GM12872 (cell line): Measurements from ENCODE around the gene C11orf21.

ENCODE experiments used
- TF ChIP-seq, protein P1 (sequence below): IDR thresholded peaks from 3 replicates; pipeline ENCODE4 v1.5.1; 2011; ENCODE audit warnings: low read depth, mild to moderate bottlenecking, low read length, moderate library complexity; ENCODE audit not compliant: insufficient read depth

C11orf21 gene

DNA sequence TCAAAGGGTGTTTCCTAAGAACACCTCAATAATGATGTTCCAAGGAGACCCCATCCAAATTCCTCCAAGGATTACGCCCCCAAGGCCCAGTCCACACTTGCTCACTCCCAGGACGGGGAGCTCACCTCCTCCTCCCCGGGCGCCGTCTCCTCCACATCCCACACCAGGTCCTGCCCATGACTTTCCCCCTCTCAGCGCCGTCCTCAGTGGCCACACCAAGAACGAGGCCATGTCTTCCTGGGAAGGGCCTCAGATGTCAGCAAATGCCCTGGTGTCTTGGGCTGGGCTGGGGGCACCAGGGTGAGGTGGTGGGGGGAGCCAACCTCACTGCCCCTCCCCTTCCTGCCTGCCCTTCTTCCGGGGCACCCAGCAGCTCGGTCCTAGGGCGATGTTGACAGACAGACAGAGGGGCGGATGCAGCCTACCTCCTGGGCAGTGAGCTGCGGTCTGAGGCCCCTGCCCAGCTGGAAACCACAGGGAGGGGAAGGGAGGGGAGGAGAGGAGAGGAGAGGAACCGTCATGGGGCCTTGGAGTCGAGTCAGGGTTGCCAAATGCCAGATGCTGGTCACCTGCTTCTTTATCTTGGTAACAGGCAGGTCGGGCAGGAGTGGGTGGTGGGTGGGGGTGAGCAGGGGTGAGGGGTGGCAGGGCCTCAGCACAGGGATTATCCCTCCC is at the start of gene C11orf21, which contains the start of gene TSPAN32:
C11orf21 (minus strand) TSS at position 288 of the 675 bp plus-strand sequence; CDS start at position 178, 110 bp downstream.
TSPAN32 (plus strand) TSS at position 383 of the 675 bp plus-strand sequence; CDS start at position 520, 137 bp downstream.
- TF ChIP-seq, protein P1, sequence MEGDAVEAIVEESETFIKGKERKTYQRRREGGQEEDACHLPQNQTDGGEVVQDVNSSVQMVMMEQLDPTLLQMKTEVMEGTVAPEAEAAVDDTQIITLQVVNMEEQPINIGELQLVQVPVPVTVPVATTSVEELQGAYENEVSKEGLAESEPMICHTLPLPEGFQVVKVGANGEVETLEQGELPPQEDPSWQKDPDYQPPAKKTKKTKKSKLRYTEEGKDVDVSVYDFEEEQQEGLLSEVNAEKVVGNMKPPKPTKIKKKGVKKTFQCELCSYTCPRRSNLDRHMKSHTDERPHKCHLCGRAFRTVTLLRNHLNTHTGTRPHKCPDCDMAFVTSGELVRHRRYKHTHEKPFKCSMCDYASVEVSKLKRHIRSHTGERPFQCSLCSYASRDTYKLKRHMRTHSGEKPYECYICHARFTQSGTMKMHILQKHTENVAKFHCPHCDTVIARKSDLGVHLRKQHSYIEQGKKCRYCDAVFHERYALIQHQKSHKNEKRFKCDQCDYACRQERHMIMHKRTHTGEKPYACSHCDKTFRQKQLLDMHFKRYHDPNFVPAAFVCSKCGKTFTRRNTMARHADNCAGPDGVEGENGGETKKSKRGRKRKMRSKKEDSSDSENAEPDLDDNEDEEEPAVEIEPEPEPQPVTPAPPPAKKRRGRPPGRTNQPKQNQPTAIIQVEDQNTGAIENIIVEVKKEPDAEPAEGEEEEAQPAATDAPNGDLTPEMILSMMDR, result no peak

DNA sequence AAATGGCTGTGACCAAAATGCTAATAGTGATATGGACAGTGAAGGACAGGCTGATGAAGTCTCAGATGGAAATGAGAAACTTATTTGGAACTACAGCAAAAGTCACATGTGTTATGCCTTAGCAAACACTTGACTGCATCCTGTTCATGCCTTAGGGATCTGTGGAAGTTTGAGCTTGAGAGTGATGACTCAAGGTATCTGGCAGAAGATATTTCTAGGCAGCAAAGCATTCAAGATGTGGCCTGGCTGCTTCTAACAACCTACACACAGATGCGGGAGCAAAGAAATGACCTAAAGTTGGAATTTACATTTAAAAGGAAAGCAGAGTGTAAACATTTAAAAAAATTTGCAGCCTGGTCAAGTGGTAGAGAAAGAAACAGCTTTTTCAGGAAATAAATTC is 47.3 kb upstream of the C11orf21 start:
- TF ChIP-seq, protein P1, result no peak

DNA sequence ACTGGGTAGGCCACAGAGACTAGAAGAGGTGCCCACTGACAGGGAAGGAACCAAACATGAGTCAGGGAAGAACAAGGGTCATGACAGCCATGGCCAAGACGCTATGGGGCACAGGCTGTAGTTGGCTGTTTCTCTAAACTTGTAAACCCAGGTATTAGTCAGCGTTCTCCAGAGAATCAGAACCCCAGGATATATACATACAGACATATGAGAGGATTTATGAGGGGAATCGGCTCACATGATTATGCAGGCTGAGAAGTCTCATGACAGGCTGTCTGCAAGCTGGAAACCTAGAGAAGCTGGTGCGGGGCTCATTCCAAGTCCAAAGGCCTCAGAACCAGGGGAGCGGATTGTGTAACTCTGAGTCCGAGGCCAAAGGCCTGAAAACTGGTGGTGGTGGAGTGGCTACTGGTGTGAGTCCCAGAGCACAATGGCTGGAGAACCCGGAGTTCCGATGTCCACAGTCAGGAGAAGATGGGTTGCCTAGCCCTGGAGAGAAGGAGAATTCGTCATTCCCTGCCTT is 45.7 kb upstream of the C11orf21 start:
- TF ChIP-seq, protein P1, result no peak

DNA sequence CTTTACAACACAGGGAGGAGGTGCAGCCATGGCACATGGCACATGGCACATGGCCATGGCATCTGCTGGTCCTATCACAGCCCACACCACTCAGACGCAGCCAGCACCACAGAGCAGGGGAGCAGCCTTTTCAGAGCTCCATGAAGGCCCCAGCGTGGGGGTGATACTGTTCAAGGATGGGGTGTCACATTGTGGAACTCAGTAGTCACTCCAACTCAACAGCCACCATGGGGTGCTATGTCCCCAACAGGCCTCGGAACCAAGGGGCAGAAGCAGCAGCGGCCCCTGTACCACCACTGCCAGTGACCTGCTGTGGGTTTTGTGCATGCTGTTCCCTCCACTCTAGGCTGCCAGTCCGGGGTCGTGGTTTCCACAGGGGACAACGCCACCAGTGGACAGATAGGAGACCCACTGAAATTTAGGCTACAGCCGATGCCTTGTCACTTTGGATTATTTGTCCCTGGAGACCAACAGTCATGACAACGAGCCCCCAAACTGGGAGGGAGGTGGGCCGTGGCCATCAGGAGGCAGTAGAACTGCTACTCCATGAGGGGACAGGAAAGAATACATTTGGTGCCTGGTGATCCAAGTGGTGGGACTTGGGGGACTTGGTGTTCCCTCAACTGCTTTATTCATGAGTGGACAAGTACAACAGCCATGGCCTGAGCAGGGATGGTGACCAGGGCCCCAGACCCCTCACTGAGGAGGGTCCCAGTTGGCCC is 45.0 kb upstream of the C11orf21 start:
- TF ChIP-seq, protein P1, result no peak

DNA sequence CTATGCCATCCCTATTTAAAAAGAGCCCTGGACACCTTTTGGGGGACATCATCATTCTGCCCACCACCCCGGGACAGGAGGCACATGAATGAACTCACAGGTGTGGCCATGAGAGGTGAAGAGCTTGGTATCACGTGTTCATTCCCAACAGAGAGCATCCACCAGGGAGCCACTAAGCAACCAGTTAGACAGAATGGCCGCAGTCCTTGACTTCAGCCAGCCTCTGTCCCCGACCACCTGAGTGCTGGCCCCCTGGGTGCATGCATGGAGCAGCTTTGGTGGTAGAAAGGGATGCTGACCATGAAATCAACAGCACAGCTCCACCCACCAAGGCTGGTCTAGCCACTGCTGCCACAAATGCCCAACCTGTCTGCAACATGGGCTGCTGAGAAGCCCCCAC is 44.3 kb upstream of the C11orf21 start:
- TF ChIP-seq, protein P1, result no peak

DNA sequence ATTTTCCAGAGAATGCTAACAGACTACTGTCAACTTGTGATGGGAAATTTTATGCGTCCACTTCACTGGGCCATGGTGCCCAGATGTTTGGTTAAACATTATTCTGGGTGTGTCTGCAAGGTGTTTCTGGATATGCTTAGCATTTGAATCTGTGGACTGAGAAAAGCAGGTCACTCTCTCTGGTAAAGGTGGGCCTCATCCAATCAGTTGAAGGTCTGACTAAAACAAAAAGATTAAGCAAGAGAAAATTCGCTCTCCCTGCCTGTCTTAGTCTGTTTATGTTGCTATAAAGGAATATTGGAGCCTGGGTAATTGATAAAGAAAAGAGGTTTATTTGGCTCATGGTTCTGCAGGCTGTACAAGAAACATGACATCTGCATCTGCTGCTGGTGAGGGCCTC is 43.3 kb upstream of the C11orf21 start:
- TF ChIP-seq, protein P1, result no peak

DNA sequence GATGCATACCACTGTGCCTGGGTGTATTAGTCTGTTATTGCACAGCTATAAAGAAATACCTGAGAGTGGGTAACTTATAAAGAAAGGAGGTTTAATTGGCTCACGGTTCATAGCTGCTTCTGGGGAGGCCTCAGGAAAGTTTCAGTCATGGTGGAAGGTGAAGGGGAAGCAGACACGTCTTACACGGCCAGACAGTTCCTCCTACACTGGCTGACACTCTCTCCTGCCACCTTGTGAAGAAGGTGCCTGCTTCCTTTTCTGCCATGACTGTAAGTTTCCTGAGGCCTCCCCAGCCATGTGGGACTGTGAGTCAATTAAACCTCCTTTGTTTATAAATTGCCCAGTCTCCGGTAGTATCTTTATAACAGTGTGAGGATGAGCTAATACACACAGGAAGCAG is 41.8 kb upstream of the C11orf21 start:
- TF ChIP-seq, protein P1, result no peak
